NCI-H2196 treated with DMSO at 0.1 percent for 48 hours (cell line): Measurements from ENCODE around the gene NPIPB6.
"Not testable (repeated sequence)": the region's sequence is repeated elsewhere in the genome, so short reads cannot be mapped to it uniquely, and the experiment has no call there.

ENCODE experiments used
- DNase-seq: peaks from one replicate; lab custom pipeline; 2025; ENCODE audit not compliant: unreplicated experiment; lab: John Stamatoyannopoulos, UW

NPIPB6 gene

DNA sequence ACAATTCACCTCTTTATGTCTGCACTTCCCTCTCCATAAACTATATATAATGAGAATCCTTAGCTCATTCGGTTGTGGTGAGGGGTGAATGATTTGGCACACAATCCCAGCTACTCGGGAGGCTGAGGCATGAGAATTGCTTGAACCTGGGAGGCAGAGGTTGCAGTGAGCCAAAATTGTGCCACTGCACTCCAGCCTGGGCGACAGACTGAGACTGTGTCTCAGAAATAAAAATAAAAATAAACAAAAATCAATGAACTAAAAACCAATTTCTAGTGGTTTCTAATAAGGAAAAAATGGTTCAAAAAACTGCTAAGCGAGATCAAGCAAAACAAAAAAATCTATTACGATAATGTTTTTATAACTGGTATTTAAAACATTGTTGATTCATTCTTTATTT lies at the start of gene NPIPB6:
NPIPB6 (minus strand) TSS at position 101 of the 400 bp plus-strand sequence. CDS start 686 bp downstream, outside the sequence.
- DNase-seq: not testable (repeated sequence)

DNA sequence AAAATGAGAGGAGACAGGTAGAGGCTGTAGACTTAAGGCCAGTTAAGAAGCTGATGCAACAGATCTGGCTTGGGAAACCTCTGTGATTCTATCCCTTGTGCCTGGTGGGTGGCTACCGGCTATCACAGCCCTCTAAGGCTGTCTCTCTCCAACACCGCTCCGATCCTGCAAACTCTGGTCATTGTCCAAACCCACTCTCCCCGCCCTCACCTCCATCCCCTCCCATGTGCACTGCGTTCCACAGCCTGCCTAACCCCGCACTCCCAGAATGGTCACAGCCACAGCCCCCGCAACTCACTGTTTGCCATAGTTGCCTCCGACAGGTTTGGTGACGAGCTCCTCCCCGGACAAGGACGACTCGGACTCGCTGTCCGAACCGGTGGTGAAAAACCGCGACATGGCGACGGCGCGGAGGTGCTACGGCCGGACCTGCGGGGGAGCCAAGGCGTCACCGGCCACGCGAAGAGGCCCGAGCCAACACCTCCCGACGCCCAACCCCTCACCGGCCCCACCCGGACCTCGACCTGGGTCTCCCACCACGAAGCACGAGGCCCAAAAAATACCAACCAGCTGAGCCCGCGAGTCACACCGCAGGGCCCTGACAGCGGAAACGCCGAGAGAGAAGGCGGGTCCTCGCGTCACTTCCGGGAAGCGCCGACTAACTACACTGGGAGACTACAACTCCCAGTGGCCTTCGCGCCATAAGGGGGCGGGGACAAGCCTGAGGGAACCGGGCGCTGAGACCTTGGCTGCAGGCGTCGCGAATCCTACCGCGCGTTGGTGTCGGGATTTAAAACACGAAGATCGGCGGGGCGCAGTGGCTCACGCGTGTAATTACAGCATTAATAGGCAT lies 40.1 kb upstream of the NPIPB6 start, which contains the start of gene EIF3CL:
EIF3CL (minus strand) TSS at position 622 of the 853 bp plus-strand sequence; CDS start at position 399, 223 bp downstream.
- not testable (repeated sequence) for DNase-seq

DNA sequence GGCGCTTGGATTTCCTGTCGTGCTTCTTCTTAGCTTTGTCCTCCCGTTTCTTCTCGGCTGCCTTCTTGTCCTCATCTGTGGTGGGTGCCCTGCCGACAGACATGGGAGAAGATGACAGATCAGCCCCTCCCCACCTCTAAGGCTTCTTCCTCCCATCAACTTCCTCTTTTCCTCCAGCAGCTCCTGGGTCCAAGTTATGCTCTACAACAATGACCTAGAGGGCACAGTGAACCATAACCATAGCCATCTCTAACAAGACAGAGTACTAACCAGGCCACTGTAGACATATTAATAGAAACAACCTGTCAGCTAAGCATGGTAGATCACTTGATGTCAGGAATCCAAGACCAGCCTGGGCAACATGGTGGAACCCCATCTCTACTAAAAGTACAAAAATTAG lies 28.7 kb upstream of the NPIPB6 start:
- not testable (repeated sequence) for DNase-seq

DNA sequence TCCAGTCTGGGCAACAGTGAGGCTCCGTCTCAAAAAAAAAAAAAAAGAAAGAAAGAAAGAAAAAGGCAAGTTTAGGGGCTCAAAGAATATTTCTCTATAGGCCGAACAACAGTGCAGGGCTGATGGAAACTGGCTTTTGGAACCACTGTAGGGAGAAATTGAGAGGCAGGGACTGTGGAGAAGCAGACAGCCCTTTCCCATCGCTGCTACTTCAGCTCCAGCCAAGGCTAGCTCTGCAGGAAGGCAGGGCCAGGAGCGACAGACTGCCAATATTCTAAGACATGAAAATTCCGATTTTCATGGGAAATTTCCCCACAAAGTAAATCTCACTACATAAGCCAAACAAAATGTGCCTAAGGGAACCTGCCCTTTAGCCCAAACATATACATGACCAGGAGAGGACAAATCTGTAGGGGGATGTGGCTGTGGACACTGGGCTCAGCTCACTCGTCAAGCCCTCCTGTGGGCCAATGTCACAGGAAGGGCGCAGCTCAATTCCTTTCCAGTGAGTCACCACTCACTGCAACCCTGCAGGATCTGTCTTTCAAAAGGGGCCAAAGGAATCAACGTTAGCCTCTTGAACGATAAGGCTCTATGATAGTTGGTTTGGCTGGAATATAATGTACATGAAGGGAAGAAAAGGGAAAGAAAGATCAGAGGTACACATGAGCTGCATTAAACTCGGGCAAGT lies 19.0 kb upstream of the NPIPB6 start:
- not testable (repeated sequence) for DNase-seq

DNA sequence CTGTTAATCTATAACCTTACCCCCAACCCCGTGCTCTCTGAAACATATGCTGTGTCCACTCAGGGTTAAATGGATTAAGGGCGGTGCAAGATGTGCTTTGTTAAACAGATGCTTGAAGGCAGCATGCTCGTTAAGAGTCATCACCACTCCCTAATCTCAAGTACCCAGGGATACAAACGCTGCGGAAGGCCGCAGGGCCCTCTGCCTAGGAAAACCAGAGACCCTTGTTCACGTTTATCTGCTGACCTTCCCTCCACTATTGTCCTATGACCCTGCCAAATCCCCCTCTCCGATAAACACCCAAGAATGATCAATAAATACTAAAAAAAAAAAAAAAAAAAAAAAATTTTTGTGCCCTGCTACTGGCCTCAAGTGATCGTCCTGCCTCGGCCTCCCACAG lies 14.5 kb upstream of the NPIPB6 start:
- not testable (repeated sequence) for DNase-seq

DNA sequence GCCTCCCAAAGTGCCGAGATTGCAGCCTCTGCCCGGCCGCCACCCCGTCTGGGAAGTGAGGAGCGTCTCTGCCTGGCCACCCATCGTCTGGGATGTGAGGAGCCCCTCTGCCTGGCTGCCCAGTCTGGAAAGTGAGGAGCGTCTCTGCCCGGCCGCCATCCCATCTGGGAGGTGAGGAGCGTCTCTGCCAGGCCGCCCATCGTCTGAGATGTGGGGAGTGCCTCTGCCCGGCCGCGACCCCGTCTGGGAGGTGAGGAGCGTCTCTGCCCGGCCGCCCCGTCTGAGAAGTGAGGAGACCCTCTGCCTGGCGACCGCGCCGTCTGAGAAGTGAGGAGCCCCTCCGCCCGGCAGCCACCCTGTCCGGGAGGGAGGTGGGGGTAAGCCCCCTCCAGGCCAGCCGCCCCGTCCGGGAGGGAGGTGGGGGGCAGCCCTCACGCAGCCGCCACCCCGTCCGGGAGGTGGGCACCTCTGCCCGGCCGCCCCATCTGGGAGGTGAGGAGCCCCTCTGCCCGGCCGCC lies 13.9 kb upstream of the NPIPB6 start:
- DNase-seq: not testable (repeated sequence)

DNA sequence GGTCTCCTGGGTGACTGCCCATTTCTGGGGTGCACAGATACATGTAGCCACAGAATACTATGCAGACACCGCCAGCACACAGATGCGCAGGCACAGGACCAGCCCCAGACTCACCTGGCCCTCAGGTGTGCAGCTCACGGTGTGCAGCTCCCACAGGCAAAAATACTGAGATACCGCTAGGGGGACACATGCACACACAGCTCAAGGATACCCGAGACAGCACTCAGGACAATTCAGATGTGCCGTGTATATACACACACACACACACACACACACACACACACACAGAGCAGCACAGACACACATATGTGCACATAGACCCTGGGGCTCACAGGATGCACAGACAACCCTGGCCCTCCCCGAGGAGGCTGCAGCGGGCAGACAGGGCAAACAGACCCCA lies 11.8 kb upstream of the NPIPB6 start:
- not testable (repeated sequence) for DNase-seq

DNA sequence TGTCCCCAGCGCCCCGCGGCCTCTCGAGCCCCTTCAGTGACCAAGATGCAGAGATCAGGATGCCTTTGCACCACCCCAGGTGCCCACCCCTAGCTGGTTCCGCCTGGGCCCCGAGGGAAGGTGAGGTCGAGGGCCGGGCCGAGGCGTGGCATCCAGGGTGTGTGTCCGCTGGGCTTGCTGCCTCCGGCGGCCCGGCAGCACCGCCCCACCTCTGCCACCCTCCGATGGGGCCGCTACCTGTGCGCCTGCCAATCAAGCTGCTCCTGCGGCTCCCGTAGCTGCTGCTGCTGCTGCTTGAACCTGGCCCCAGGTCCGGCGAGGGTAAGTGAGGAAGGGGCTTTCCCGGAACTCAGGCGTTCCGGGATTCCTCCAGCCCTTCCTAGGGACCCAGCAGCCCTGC lies 11.0 kb upstream of the NPIPB6 start:
- DNase-seq: not testable (repeated sequence)

DNA sequence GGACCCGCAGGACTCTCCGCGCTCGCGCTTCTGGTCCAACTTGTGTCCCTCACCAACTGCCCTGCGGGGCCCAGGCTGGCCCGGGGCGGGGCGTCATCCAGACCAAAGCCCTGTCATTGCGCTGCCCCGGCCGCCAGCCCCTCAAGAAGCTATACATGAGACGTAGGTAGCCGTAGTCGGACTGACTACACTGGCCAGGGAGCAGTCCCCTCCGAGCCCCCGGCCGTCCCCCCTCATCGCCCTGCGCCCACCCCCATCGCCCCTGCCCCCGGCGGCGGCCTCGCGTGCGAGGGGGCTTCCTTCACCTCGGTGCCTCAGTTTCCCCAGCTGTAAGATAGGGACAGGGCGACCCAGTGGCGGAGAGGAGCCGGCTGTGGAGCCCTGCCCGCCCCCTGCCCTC lies 4.6 kb upstream of the NPIPB6 start:
- not testable (repeated sequence) for DNase-seq

DNA sequence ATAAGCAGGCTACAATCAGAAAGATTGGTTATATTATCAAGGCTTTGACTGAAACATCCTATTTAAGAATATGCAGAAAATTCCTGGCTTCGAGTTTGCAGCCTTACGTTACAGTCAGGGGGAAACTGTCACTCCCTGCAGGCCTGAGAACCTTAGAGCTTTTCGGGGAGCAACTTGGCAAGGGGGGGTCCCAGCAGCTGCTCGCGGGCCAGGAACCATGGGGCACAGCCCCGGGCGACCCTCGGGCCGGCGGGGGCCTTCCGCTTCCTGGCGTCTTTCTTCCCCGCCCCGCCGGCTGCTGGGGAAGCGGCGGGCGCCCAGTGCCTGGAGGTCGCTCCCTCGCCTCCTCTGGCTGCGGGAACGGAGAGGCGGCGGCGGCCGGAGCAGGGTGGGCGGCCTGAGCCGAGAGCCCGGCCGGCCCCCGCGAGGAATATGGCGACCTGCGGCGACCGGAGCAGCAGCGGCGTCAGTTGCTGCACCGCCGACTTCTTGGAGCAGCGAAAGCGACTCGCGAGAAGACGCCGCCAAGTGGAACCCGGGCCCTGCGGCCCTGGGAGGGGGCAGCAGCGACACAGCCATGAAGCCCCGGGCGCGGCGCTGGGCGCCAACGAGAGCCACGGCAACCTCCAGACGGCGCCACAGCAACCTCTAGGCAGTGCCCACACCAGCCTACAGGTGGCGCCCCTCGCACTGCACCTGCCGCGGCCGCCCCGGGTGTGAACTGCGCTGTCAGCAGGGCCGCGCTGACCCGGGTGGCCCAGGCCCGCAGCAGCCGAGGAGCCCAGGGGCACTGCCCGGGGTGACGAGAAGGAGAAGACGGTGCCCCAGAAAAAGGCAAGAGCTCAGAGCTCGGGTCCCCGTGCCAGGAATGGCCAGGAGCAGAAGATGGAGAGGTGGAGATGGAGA lies 1.2 kb upstream of the NPIPB6 start:
- not testable (repeated sequence) for DNase-seq

DNA sequence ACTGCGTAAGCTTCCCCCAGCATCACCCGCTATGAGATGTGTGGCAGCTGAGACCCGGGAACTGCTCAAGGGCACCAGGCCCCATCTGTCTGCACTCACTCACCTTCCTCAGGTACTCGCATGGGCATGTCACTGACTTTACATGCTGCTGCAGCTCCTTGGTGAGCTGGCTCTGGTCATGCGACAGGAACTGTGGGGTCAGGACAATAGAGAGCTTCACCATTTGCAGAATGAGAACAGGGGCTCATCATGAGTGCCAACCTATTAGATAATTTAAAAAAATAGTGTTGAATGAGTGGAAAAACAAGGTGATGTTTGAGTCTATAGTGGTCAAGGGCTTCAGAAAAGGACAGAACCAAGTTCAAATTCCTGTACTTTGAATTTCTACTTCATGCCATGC lies 708 bp downstream of the NPIPB6 start:
- not testable (repeated sequence) for DNase-seq

DNA sequence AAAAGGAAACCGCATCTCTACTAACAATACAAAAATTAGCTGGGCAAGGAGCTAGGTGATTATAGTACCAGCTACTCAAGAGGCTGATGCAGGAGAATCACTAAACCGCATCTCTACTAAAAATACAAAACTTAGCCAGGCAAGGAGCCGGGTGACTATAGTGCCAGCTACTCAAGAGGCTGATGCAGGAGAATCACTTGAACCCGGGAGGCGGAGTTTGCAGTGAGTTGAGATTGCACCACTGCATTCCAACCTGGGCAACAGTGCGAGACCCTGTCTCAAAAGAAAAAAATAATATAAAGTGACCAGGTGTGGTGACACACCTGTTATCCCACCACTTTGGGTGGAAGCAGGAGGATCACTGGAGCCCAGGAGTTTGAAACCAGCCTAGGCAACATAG lies 25.1 kb downstream of the NPIPB6 start:
- DNase-seq: not testable (repeated sequence)

DNA sequence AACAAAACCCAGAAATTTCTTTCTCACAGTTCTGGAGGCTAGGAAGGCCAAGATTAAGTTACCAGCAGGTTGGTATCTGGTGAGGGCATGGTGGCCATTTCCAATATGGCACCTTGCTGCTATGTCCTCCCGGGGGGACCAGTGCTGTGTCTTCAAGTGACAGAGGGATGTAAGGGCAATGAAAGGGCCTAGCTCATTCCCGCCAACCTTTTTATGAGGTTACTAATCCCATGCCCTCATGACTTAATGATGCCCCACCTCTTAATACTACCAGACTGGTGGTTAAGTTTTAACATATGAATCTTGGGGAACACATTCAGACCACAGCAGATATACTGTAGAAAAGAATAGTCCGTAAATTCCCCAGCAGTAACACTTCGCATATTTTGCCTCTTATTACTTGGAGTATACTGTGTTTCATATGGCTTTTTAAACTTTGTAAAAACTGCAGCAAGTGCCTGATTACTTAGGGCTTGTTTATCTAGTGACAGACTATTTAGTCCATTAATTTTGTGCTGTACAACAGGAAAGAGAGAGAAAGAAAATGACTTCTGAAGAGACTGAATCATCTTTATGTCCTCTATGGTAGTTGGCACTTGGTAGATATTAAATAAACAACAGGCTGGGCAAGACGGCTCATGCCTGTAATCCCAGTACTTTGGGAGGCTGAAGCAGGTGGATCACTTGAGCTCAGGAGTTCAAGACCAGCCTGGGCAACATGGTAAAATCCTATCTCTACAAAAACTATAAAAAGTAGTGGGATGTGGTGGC lies 26.2 kb downstream of the NPIPB6 start:
- DNase-seq: not testable (repeated sequence)

DNA sequence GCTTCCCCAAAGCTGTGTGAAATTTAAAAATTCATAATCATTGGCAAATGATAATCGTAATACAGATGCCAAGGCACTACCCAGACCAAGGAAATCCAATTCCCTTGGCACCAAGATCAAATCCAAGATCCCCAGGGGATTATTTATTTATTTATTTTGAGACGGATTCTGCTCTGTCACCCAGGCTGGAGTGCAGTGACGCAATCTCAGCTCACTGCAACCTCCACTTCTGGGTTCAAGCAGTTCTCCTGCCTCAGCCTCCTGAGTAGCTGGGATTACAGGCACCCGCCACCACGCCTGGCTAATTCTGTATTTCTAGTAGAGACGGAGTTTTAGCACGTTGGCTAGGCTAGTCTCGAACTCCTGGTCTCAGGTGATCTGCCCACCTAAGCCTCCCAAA lies 27.6 kb downstream of the NPIPB6 start:
- not testable (repeated sequence) for DNase-seq

DNA sequence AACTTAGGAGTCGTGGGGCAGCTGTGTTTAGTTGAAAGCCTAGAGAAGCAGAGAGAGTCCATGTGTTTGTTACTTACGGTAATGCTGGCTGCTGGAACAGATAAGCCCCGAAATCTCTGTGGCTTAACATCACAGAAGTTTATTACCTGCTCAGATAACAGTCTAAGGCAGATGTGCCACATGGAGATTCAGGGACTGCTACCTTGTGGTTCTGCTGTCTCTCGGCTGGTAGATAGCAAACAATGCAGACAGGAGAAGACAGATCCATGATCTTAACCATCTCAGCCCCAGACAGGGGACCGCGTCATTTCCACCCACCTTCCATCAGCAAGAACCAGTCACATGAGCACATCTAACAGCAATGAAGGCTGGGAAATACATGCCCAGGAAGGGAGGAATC lies 30.7 kb downstream of the NPIPB6 start:
- not testable (repeated sequence) for DNase-seq

DNA sequence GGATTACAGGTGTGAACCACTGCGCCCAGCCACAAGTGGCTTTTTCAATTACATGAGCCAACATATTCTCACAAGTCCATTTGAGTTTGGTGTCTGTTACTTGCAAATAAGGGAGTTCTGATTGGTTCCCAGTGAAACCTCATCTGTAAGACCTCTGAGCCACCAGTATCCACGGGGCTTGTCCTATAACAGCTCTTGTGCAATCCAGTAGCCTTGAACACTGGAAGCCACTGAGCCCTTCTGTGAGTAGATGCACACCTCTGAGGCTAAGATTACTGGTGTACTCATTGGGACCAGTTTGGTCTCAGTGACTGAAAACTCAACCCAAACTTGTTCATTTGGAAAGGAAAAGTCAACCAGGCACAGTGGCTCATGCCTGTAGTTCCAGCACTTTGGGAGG lies 32.3 kb downstream of the NPIPB6 start:
- not testable (repeated sequence) for DNase-seq

DNA sequence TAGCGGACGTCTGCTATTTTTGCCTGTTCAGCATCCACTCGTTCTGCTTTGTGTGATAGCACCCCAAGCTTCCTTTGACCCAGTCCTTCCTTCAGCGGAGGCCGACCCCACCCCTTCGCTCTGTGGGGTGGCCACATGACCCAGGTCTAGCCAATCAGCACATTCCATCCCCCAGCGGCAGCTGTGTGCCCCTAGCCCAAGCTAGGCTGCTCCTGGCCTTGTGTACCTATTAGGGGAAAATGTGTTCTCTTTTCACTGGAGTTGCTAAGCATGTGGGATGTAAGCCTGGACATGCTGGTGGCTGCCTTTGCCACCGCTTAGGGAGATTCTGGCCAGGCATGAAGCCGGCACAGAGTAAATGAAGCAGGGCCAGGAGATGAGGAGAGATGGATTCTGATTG lies 33.1 kb downstream of the NPIPB6 start:
- not testable (repeated sequence) for DNase-seq

DNA sequence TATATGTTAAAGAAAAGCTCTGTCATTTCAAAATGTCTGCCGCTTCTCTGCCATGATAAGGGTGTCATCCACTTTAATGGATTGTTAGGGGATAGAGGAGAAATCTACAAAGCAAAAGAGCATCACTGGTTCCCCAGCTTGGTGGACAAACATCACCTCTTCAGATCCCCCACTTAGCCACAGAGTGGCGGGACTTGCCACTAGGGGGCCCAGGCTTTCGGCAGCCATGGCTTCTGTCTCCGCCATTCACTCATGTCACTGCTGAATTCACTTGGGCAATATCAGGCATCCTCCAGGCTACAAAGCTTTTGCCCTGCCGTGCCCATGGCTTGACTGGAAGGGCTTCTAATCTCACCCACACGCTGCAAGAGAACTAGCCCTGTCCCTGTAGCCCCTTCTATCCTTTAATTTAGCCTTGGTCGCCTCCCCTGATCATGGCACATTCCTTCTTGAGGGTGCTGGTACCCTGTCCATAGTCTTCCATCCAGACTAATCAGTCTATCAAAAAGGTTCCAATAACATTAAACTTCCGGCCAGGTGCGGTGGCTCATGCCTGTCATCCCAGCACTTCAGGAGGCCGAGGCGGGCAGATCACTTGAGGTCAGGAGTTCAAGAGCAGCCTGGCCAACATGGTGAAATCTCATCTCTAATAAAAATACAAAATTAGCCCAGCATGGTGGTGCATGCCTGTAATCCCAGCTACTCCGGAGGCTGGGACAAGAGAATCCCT lies 36.3 kb downstream of the NPIPB6 start:
- no peak for DNase-seq

DNA sequence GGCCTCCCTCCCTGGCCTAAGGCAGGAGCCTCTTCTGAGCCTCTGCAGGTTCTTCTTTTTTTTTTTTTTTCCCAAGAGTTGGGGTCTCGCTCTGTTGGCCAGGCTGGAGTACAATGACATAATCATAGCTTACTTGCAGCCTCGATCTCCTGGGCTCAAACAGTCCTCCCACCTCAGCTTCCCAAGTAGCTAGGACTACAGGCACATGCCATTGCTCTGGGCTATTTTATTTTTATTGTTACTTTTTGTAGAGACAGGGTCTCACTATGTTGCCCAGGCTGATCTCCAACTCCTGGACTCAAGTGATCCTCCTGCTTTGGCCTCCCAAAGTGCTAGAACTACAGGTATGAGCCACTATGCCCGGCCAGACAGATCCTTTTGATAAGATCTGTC lies 38.4 kb downstream of the NPIPB6 start:
- DNase-seq: no peak
